Fibroblast of lung (primary cell): ENCODE results near the gene HOOK1.

Experiments
- CTCF ChIP-seq, 2 donors: IDR thresholded peaks in 1 of 2; conservative IDR thresholded peaks in 1 of 2; 1 replicate in 1 of 2; 2 replicates in 1 of 2; pipeline ENCODE4 v1.5.1; 2011 to 2012; ENCODE audit warnings: low read length in 2 of 2, control low read depth in 1 of 2, inconsistent platforms in 1 of 2, low read depth in 1 of 2, mild to moderate bottlenecking in 1 of 2
- EZH2 ChIP-seq: IDR thresholded peaks from 2 replicates; pipeline ENCODE4 v1.5.1; 2012; ENCODE audit warnings: low read length, control low read depth, mild to moderate bottlenecking; ENCODE audit errors: missing control alignments

GRCh38 chr1:59880735-59881134 lies 66.0 kb downstream of the HOOK1 start:
- no peak for TF ChIP-seq CTCF (conservative IDR thresholded peaks at IDR 0.05 in 1 of 2, IDR thresholded peaks at IDR 0.05 in 1 of 2; ENCODE audit: low read depth in 1 of 2, low read length in 2 of 2)
- TF ChIP-seq EZH2: no peak
